DMS79 treated with DMSO at 0.1 percent for 48 hours (cell line): ENCODE results near the gene UGDH.
"Not testable (repeated sequence)": the region's sequence is repeated elsewhere in the genome, so short reads cannot be mapped to it uniquely, and the experiment has no call there.

Experiments
- DNase-seq: peaks from one replicate; lab custom pipeline; 2025; lab: John Stamatoyannopoulos, UW

UGDH gene

GRCh38 chr4:39528061-39528465 is 824 bp upstream of the UGDH start:
- peak; percentile 5 for DNase-seq

GRCh38 chr4:39526765-39527295 is 409 bp downstream of the UGDH start:
- peak; percentile 16 for DNase-seq

GRCh38 chr4:39525822-39526690 is 1.2 kb downstream of the UGDH start:
- peak; percentile 16 for DNase-seq

- no peak for DNase-seq
These were observed 2.9 kb downstream of the UGDH start for GRCh38 chr4:39524161-39524957.

- DNase-seq: no peak
These were observed 5.2 kb downstream of the UGDH start for GRCh38 chr4:39522068-39522467.

GRCh38 chr4:39521253-39521919 is 5.9 kb downstream of the UGDH start:
- no peak for DNase-seq

GRCh38 chr4:39518484-39518883 is 8.8 kb downstream of the UGDH start:
- no peak for DNase-seq

- no peak for DNase-seq
These were observed 10.8 kb downstream of the UGDH start for GRCh38 chr4:39516407-39516966.

GRCh38 chr4:39515669-39516401 is 11.4 kb downstream of the UGDH start:
- DNase-seq: not testable (repeated sequence)

GRCh38 chr4:39514888-39515401 is 12.3 kb downstream of the UGDH start:
- no peak for DNase-seq

GRCh38 chr4:39514266-39514665 is 13.0 kb downstream of the UGDH start:
- DNase-seq: not testable (repeated sequence)

- DNase-seq: no peak
These were observed 16.8 kb downstream of the UGDH start for GRCh38 chr4:39510348-39510929.

- DNase-seq: no peak
These were observed 21.7 kb downstream of the UGDH start for GRCh38 chr4:39505581-39505980.

- DNase-seq: no peak
These were observed 22.7 kb downstream of the UGDH start for GRCh38 chr4:39504538-39504937.

- not testable (repeated sequence) for DNase-seq
These were observed 24.6 kb downstream of the UGDH start for GRCh38 chr4:39502664-39503035.

GRCh38 chr4:39502019-39502663 is 25.1 kb downstream of the UGDH start:
- no peak for DNase-seq

GRCh38 chr4:39498727-39499020 is 28.6 kb downstream of the UGDH start:
- no peak for DNase-seq

- DNase-seq: no peak
These were observed 29.1 kb downstream of the UGDH start for GRCh38 chr4:39497909-39498726.

GRCh38 chr4:39495446-39496213 is 31.6 kb downstream of the UGDH start:
- DNase-seq: no peak
